ENCODE data around the gene GIGYF2.
A peak's percentile ranks its signal among the peaks of the same experiment; 100 is the strongest.
"Not testable (repeated sequence)": the region's sequence is repeated elsewhere in the genome, so short reads cannot be mapped to it uniquely, and the experiment has no call there.

Gene GIGYF2

DNA sequence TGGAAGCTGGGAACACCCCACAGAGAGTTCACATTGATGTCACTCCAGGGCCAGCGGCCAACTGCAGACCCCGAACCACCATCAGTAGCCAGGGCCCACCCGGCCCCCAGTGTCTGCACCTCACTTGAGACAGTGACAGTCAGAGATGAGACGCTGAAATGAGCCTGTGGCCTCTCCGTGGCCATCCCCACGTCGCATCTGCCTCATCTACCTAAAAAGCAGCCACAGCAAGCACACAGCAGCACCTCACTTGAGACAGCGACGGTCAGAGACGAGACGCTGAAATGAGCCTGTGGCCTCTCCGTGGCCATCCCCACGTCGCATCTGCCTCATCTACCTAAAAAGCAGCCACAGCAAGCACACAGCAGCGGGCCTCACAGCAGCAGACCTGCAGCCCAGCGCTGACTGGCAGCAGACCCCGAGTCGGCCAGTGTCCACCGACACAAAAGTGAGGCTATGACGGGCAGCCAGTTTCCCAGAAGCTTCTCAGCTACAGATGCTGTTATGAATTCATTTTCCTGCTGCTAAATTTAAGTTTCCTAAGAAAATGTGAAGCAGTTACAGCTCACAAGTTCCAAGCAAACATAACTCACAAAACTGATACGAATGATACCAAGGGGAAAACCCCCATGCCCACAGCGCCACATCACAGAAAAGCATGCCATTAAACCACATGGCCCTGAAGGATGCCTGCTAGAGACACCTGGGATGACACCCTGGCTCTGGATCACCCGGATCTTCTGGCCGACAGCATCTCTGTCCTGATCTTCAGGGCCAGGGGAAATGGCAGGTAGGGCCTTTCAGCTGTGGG lies 200.7 kb downstream of the GIGYF2 start:
- no peak overlapping the region for H3K4me3 ChIP-seq (ENCODE audit: low read depth, low read length)
- no peak for DNase-seq (ENCODE audit: low read depth, low spot score)
- POLR2A ChIA-PET, result no interaction called here
- TF ChIP-seq, protein P1, sequence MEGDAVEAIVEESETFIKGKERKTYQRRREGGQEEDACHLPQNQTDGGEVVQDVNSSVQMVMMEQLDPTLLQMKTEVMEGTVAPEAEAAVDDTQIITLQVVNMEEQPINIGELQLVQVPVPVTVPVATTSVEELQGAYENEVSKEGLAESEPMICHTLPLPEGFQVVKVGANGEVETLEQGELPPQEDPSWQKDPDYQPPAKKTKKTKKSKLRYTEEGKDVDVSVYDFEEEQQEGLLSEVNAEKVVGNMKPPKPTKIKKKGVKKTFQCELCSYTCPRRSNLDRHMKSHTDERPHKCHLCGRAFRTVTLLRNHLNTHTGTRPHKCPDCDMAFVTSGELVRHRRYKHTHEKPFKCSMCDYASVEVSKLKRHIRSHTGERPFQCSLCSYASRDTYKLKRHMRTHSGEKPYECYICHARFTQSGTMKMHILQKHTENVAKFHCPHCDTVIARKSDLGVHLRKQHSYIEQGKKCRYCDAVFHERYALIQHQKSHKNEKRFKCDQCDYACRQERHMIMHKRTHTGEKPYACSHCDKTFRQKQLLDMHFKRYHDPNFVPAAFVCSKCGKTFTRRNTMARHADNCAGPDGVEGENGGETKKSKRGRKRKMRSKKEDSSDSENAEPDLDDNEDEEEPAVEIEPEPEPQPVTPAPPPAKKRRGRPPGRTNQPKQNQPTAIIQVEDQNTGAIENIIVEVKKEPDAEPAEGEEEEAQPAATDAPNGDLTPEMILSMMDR (IDR thresholded peaks at IDR 0.05; ENCODE audit: insufficient read depth, low read length, missing control alignments), result no peak
- CTCF ChIA-PET, result interaction anchor here (1.2 kb wide), 2 partner anchors 157 to 353 kb away, joined by 3 to 4 read pairs; no protein-coding TSS in a partner anchor

DNA sequence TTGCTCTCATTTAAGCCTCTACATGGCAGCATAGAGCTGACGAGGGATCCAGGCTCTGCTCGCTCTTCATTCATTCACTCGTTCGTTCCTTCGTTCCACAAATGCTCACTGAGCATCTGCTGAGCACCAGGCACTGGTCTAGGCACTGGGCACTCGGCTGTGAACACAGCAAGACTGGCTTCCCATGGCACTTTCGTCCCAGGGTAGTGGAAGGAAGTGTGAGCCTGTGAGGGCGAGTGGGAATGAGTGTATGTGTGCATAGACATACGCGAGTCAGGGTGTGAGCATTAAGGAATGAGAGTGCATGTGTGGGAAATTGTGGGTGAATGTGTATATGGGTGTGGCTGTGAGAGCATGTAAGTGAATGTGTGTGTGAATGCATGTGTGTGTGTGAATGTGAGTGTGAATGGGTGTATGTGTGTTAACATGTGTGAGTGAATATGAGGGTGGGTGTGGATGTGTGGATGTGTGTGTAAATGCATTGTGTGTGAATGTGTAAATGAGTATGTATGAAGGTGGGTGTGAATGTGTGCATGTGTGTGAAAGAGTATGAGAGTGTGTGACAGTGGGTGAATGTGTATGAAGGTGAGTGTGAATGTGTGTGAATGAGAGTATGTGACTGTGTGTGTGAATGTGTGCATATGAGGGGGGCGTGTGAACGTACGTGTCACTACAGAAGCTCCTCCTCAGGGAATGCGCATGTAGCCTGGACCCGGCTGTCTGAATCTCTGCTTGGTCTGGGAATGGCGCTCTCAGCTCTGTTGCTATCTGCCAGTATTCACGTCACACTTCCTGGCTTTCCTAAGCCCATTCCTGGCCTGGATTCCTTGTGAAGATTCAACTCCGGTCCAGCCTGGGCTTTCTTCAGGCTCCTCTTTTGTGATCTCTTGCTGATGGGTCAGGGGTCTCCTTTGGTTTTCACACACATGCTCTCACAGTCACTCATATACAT lies 201.7 kb downstream of the GIGYF2 start:
- CTCF ChIA-PET, result interaction anchor here (1.2 kb wide), 2 partner anchors 156 to 352 kb away, joined by 3 to 4 read pairs; no protein-coding TSS in a partner anchor
- POLR2A ChIA-PET, result no interaction called here
- no peak for DNase-seq (ENCODE audit: low read depth, low spot score)

DNA sequence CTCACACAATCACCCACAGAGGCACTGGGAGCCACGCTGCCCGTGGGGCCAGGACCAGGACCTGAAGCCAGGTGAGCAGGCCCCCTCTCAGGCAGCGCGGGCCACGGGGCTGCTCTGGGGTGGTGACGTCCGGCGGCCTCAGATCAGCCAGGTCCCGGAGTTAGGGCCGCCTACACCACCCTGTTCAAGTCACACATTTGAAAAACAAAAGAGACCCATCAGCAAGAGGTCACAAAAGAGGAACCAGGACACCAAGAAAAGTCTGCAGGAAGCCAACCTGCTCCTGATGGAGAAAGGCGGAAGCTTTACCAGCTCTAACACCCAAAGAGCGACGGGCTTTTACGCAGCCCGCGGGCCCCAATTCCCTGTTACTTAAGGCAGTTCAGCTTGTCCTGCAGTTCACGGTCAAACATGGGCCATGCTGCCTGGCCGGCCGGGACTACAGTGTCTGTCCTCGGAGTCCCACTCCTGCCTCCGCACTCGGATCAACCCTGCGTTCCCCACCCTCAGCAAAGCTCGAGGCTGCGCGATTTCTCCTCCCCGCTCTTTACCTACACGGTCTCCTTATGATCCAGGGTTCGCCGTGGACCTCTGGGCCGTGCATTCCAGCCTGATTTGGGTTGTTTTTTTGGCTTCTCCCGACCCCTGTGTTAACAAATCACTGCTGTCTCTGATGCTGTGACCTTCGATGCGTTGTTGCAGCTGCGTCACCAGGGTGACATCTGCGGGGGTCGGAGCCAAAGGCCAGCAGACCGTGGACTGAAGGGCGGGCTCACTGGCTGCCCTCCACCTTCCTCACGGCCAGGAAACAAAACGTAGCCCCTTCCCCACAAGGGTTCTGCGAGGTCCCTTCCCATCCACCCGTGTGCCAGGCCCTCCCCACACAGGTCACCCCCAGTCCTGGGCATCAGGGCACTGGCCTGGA lies 203.9 kb downstream of the GIGYF2 start:
- DNase-seq (ENCODE audit: low read depth, low spot score), result no peak
- no peak overlapping the region for H3K4me3 ChIP-seq (ENCODE audit: low read depth, low read length)
- CTCF ChIA-PET, result no interaction called here
- POLR2A ChIA-PET, result no interaction called here
- TF ChIP-seq, protein P1 (IDR thresholded peaks at IDR 0.05; ENCODE audit: insufficient read depth, low read length, missing control alignments), result no peak

More for the DNA sequence above, 201.7 kb downstream of the GIGYF2 start:
- no peak overlapping the region for H3K4me3 ChIP-seq (ENCODE audit: low read depth, low read length)
- TF ChIP-seq, protein P1 (IDR thresholded peaks at IDR 0.05; ENCODE audit: insufficient read depth, low read length, missing control alignments), result no peak

DNA sequence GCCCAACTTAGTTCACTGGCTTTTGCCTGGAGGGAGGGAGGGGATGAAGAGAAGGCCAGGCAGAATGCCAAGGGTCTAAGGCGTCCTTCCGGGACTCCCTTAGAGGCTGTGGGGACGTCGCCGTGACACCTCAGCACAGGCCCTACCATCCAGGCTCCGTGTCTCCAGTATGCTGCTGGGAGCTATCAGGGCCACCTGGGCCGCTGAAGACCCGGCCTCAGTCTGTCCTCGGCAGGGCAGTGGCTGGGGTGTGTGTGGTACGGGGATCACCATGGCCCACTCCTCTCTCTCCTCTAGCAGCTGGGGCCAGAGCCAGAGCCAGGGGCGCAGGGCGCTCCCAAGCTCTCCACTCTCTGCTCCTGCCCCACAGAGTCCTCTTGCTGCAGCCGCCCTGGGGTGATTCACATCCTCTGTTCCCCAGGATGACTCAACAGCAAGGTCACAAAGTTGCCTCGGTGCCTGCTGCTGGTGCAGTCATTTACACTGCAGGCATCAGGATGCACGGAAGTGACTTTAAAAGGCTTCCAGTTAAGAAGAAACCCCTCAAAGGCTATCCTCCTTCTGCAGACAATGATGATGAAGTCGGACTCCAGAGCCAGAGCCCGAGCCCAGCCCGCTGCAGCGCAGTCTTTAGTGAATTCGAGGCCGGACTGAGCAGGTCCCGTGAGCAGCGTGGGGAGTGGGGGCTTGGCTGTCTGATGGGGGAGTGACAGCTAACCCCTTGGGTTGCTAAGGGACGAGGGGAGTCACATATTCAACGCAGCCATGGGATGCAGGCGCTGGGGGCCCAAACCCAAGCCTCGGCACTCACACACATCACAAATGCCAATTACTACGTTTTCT lies 204.8 kb downstream of the GIGYF2 start:
- no peak overlapping the region for H3K4me3 ChIP-seq (ENCODE audit: low read depth, low read length)
- ChIA-PET CTCF (no interaction called here), POLR2A (no interaction called here)
- TF ChIP-seq, protein P1 (IDR thresholded peaks at IDR 0.05; ENCODE audit: insufficient read depth, low read length, missing control alignments), result no peak
- peak; percentile 50 for DNase-seq (ENCODE audit: low read depth, low spot score)

DNA sequence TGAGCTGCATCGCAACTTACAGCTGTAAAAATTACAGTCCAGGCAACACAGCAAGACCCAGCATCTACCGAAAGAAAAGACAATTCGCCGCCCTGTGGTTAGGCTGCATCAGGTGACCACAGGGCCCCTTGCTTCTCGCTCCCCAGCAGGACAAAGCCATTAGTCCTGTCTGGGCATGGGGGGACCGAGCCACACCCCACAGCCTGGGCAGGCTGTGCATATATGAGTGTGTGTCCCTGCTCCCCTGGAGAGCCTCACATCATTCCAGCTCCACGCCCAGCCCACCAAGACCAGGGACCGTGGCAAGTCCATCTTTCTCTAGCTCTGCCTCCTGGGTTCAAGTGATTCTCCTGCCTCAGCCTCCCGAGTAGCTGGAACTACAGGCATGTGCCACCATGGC lies 206.9 kb downstream of the GIGYF2 start:
- POLR2A ChIA-PET, result no interaction called here
- no peak overlapping the region for H3K4me3 ChIP-seq (ENCODE audit: low read depth, low read length)
- CTCF ChIA-PET, result interaction anchor here (1.3 kb wide), 1 partner anchor 149 kb away, joined by 3 read pairs; no protein-coding TSS in a partner anchor
- TF ChIP-seq, protein P1 (IDR thresholded peaks at IDR 0.05; ENCODE audit: insufficient read depth, low read length, missing control alignments), result no peak
- no peak for DNase-seq (ENCODE audit: low read depth, low spot score)

DNA sequence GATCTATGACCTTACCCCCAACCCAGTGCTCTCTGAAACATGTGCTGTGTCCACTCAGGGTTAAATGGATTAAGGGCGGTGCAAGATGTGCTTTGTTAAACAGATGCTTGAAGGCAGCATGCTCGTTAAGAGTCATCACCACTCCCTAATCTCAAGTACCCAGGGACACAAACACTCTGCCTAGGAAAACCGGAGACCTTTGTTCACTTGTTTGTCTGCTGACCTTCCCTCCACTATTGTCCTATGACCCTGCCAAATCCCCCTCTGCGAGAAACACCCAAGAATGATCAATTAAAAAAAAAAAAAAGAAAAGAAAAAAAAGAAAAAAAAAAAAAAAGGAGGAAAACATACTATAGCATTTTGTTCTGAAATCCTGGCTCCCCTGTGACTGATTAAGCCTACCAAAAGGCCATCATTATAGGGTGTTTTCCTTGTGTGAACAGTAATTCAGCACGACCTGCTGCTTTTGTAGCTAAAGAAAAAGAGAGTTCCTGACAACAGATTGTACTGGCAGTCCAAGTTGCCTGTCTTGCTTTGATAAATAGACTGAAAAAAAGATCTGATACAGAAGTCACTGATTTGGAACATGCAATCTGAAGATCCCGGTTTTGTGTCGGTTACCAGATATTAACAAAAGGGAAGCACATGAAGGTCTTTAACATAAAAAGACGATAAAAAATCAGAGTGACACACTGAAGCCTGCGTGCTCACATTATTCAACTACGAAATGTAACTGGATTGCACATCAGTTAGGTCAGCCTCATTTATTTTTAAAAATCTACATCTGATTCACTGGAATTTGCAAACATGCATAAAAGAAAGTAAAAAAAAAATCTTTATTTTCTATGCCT lies 210.0 kb downstream of the GIGYF2 start:
- H3K4me3 ChIP-seq (ENCODE audit: low read depth, low read length); POLR2A ChIA-PET; DNase-seq (ENCODE audit: low read depth, low spot score); CTCF ChIA-PET: not testable (repeated sequence)

DNA sequence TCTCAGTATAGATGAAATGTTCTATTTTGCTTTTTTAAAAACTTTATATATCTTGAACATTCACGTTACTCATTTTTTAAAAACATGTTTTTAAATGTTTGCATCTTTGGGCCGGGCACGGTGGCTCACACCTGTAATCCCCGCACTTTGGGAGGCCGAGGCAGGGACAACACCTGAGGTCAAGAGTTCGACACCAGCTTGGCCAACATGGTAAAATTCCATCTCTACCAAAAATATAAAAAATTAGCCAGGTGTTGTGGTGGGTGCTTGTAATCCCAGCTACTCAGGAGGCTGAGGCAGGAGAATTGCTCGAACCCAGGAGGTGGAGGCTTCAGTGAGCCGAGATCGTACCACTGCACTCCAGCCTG lies 210.6 kb downstream of the GIGYF2 start:
- CTCF ChIA-PET; H3K4me3 ChIP-seq (ENCODE audit: low read depth, low read length); POLR2A ChIA-PET; DNase-seq (ENCODE audit: low read depth, low spot score): not testable (repeated sequence)
